Esophagus squamous epithelium (tissue), 5 donors: Measurements from ENCODE around the gene TM4SF5. TPM values are rescaled to one million over a fixed set of nuclear protein-coding genes. Genes with fewer than 3 reads are reported as not detected.

Experiments used
- DNase-seq: peaks from one replicate; lab custom pipeline; 2025; lab: John Stamatoyannopoulos, UW
- H3K27ac ChIP-seq, 4 donors: fragments of 200-600 bp; sonication (generic); one replicate each; pipeline ENCODE4 v1.5.1; 2016 to 2019; ENCODE audit warnings: mild to moderate bottlenecking in 1 of 4
- H3K27me3 ChIP-seq, 4 donors: fragments of 200-600 bp; sonication (generic); 1 replicate in 3 of 4; 2 replicates in 1 of 4; pipeline versions ENCODE4 v1.5.1 to v1.6.0; 2017 to 2021; ENCODE audit warnings: antibody characterized with exemption in 1 of 4
- H3K36me3 ChIP-seq, 3 donors: fragments of 200-600 bp; sonication (generic); one replicate each; pipeline ENCODE4 v1.5.1; 2016 to 2019
- H3K4me1 ChIP-seq, 3 donors: fragments of 200-600 bp; sonication (generic); one replicate each; pipeline ENCODE4 v1.5.1; 2017 to 2019
- H3K4me3 ChIP-seq, 4 donors: fragments of 200-600 bp; sonication (generic); 1 replicate in 3 of 4; 2 replicates in 1 of 4; pipeline ENCODE4 v1.5.1; 2016 to 2019; ENCODE audit warnings: mild to moderate bottlenecking in 2 of 4, moderate library complexity in 1 of 4
- H3K9me3 ChIP-seq, 3 donors: fragments of 200-600 bp; sonication (generic); one replicate each; pipeline ENCODE4 v1.5.1; 2016 to 2019
- POLR2A ChIP-seq, 4 donors: fragments of 450-650 bp; IDR thresholded peaks; one replicate each; pipeline ENCODE4 v1.6.1; 2017; ENCODE audit warnings: antibody characterized with exemption in 4 of 4, mild to moderate bottlenecking in 4 of 4, moderate library complexity in 3 of 4
- WGBS, 2 donors: methylation state at CpG; one replicate each; pipeline ENCODE4 v1.1.5; 2018; 5-methylcytosine and 5-hydroxymethylcytosine counted together
- intact Hi-C: fragments of 100-400 bp; cut with DNase I; formaldehyde crosslinking; loops from one replicate; pipeline ENCODE4 v1.15.0; 2022
- total RNA-seq, 4 donors: library from RNA; depleted of rRNA; stranded (reverse); fragments of >200 nt; gene quantifications; one replicate each; pipeline ENCODE4 v1.1.0, GENCODE V29; 2016
- TF ChIP-seq, protein P1 (sequence below), 6 experiments: fragments of 450-650 bp in 4 of 6; fragments of 200-600 bp in 2 of 6; sonication (generic) in 2 of 6; IDR thresholded peaks; one replicate each; pipeline ENCODE4 v1.5.1; 2016 to 2019; ENCODE audit warnings: antibody characterized with exemption in 6 of 6, mild to moderate bottlenecking in 4 of 6, moderate library complexity in 4 of 6
- donor health status: DM: yes; HTN: yes; CAD: no.

TM4SF5 gene
- total RNA-seq, 4 donors from 2014 or later, result not detected

DNA sequence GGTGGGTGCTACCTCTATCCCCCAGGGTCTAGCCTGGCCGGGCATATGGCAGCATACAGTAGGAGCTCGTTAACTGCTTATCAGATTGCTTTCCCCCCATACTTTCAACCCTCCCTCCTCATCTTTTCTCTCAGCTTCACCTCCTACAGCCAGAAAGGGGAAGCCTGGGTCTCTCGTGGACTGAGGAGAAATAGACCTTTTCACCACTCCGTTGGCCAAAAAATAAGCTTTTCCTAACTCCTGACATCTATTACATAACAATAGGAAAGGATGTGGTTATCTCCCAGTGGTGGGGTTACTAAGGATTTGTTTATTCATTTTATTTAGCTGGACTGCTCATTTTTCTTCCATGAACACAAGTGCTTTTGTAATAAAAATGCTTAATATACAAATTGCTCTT lies 23.0 kb upstream of the TM4SF5 start:
- no peak for TF ChIP-seq POLR2A (IDR thresholded peaks at IDR 0.05)
- TF ChIP-seq, protein P1, sequence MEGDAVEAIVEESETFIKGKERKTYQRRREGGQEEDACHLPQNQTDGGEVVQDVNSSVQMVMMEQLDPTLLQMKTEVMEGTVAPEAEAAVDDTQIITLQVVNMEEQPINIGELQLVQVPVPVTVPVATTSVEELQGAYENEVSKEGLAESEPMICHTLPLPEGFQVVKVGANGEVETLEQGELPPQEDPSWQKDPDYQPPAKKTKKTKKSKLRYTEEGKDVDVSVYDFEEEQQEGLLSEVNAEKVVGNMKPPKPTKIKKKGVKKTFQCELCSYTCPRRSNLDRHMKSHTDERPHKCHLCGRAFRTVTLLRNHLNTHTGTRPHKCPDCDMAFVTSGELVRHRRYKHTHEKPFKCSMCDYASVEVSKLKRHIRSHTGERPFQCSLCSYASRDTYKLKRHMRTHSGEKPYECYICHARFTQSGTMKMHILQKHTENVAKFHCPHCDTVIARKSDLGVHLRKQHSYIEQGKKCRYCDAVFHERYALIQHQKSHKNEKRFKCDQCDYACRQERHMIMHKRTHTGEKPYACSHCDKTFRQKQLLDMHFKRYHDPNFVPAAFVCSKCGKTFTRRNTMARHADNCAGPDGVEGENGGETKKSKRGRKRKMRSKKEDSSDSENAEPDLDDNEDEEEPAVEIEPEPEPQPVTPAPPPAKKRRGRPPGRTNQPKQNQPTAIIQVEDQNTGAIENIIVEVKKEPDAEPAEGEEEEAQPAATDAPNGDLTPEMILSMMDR (IDR thresholded peaks at IDR 0.05), result no peak
- H3K9me3 ChIP-seq, result no peaks in the 10 kb centered on the region
- H3K27ac ChIP-seq, result peak overlapping the region in 2 of 4 donors; percentile 17 to 18
- H3K4me3 ChIP-seq, result no peak overlapping the region
- WGBS, 2 donors, result 51 to 52% methylated on average over 4 of the region's 4 CpGs
- H3K27me3 ChIP-seq, result peaks cover 0 to 72% (median 0%) of the 10 kb centered on the region in 4 donors
- DNase-seq, result no peak
- intact Hi-C loops, result no loop called here
- no peaks in the 10 kb centered on the region for H3K36me3 ChIP-seq
- peaks cover 0 to 24% (median 0%) of the 10 kb centered on the region in 3 donors for H3K4me1 ChIP-seq

DNA sequence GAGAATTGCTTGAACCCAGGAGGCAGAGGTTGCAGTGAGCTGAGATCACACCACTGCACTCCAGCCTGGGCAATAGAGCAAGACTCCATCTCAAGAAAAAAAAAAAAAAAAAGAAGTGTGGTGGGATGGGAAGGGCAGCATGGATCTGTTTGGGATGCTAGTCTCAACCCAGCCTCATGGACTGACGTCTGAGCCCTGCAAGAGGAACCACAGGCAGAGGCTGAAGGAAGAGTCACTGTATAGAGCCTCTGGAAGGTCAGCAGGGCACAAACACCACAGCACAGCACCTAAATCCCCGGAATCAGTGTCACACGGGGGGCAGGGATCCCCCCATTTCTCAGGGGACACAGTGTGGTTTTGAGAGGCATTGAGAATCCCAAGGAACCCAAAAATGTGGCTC lies 21.1 kb upstream of the TM4SF5 start:
- no peak overlapping the region for H3K4me3 ChIP-seq
- intact Hi-C loops, result no loop called here
- WGBS, 2 donors, result 28 to 57% methylated on average over 3 of the region's 3 CpGs

DNA sequence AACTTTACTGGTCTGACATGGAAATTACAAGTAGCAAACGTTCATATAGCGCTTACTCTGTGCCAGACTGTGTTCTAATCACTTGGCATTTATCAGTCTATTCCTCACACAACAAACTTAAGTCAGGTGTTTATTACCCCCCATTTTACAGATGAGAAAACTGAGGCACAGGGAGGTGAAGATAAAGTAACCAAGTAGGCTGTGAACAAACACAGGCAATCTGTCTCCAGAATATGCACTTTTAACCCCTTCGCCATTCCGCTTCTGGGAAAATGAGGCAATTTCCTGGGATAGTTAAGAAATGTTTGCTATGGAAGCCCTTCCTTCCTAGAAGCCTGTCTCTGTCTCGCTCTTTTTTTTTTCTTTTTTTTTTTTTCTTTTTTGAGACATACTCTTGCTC lies 19.8 kb upstream of the TM4SF5 start:
- Histone ChIP-seq H3K27me3 (peaks cover 0 to 76% (median 0%) of the 10 kb centered on the region in 4 donors), H3K36me3 (no peaks in the 10 kb centered on the region), H3K4me1 (peaks cover 0 to 10% (median 0%) of the 10 kb centered on the region in 3 donors), H3K9me3 (no peaks in the 10 kb centered on the region), H3K27ac (no peak overlapping the region), H3K4me3 (no peak overlapping the region)
- WGBS, 2 donors, result 56 to 71% methylated on average over 5 of the region's 5 CpGs
- TF ChIP-seq POLR2A (IDR thresholded peaks at IDR 0.05), result no peak
- TF ChIP-seq, protein P1 (IDR thresholded peaks at IDR 0.05), result no peak
- no peak for DNase-seq
- intact Hi-C loops, result no loop called here

More for the DNA sequence above, 21.1 kb upstream of the TM4SF5 start:
- DNase-seq, result no peak
- TF ChIP-seq POLR2A (IDR thresholded peaks at IDR 0.05), result no peak
- TF ChIP-seq, protein P1 (IDR thresholded peaks at IDR 0.05), result no peak
- Histone ChIP-seq H3K27ac (no peak overlapping the region), H3K4me1 (peaks cover 0 to 13% (median 0%) of the 10 kb centered on the region in 3 donors), H3K9me3 (no peaks in the 10 kb centered on the region), H3K27me3 (peaks cover 0 to 69% (median 0%) of the 10 kb centered on the region in 4 donors), H3K36me3 (no peaks in the 10 kb centered on the region)

DNA sequence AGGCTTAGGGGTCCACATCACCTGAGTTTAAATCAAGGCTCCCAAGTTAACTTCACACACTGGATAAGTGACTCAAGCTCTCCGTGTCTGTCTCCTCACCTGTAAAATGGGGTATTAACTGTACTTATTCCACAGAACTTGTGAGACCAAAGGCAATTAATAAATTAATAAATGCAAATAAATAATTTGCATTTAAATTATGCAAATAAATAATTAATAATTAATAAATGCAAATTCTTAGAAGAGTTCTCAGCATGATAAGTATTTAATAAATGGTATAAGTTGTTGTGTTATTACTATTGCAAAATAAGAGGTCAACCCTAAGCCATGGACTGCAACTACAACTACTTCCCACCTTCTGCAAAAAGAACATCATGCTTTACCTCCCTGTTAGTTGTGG lies 18.3 kb upstream of the TM4SF5 start:
- intact Hi-C loops, result no loop called here
- Histone ChIP-seq H3K9me3 (no peaks in the 10 kb centered on the region), H3K4me1 (peaks cover 0 to 4% (median 0%) of the 10 kb centered on the region in 3 donors), H3K27ac (no peak overlapping the region), H3K4me3 (no peak overlapping the region), H3K36me3 (no peaks in the 10 kb centered on the region), H3K27me3 (peaks cover 0 to 79% (median 0%) of the 10 kb centered on the region in 4 donors)
- no peak for DNase-seq
- TF ChIP-seq POLR2A (IDR thresholded peaks at IDR 0.05), result no peak
- TF ChIP-seq, protein P1 (IDR thresholded peaks at IDR 0.05), result no peak
- 78 to 88% methylated on average over 1 of the region's 1 CpG for WGBS, 2 donors

DNA sequence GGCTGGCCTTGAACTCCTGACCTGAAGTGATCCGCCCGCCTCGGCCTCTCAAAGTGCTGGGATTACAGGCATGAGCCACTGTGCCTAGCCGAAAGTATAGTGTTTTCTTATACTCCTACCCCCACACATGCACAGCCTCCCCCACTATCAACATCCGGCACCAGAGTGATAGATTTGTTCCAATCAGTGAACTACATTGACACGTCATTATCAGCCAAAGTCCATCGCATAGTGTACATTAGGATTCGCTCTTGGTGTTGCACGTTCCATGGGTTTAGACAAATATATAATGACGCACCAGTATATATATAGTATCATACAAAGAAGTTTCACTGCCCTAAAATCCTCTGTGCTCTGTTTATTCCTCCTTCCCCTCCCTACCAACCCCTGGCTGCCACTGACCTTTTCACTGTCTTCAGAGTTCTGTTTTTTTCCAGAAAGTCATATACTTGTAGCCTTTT lies 11.9 kb upstream of the TM4SF5 start:
- WGBS, 2 donors, result 76 to 86% methylated on average over 7 to 10 of the region's 10 CpGs
- Histone ChIP-seq H3K9me3 (no peaks in the 10 kb centered on the region), H3K27ac (no peak overlapping the region), H3K4me1 (no peaks in the 10 kb centered on the region), H3K27me3 (peaks cover 0 to 42% (median 0%) of the 10 kb centered on the region in 4 donors), H3K4me3 (no peak overlapping the region), H3K36me3 (no peaks in the 10 kb centered on the region)
- DNase-seq, result no peak
- TF ChIP-seq, protein P1 (IDR thresholded peaks at IDR 0.05), result no peak
- no peak for TF ChIP-seq POLR2A (IDR thresholded peaks at IDR 0.05)
- intact Hi-C loops, result no loop called here
